Nephron (organoid): ENCODE measurements around the gene CLDN14.

Source experiments
- H3K27ac Mint-ChIP-seq, 3 experiments: 2 replicates each; pipeline ENCODE4 v1.8.0; 2020; ENCODE audit warnings: mixed read lengths in 3 of 3, mild to moderate bottlenecking in 2 of 3, moderate library complexity in 1 of 3
- H3K27me3 Mint-ChIP-seq: 2 replicates; pipeline ENCODE4 v1.8.0; 2021; ENCODE audit warnings: low read depth, mild to moderate bottlenecking, moderate library complexity, mixed read lengths
- H3K36me3 Mint-ChIP-seq: 2 replicates; pipeline ENCODE4 v1.8.0; 2020; ENCODE audit warnings: low read depth, mixed read lengths
- H3K4me1 Mint-ChIP-seq: 2 replicates; pipeline ENCODE4 v1.8.0; 2020; ENCODE audit warnings: mixed read lengths
- H3K4me3 Mint-ChIP-seq, 3 experiments: 2 replicates each; pipeline ENCODE4 v1.8.0; 2020; ENCODE audit warnings: mild to moderate bottlenecking in 3 of 3, mixed read lengths in 3 of 3, moderate library complexity in 2 of 3
- H3K9me3 Mint-ChIP-seq: 2 replicates; pipeline ENCODE4 v1.8.0; 2020; ENCODE audit warnings: mixed read lengths
- CTCF ChIP-seq, 3 experiments: fragments of 200-600 bp; sonication (generic); IDR thresholded peaks; one replicate each; pipeline ENCODE4 v1.5.0; 2021; ENCODE audit warnings: antibody characterized with exemption in 3 of 3; ENCODE audit not compliant: unreplicated experiment in 3 of 3

The CLDN14 gene

GRCh38 chr21:36507397-36508018 lies 27.6 kb upstream of the CLDN14 start:
- H3K27ac Mint-ChIP-seq, result no peak overlapping the region
- no peak for TF ChIP-seq CTCF (IDR thresholded peaks at IDR 0.05; ENCODE audit: unreplicated experiment in 3 of 3)
- H3K27me3 Mint-ChIP-seq, result peaks cover 31% of the 10 kb centered on the region
- H3K36me3 Mint-ChIP-seq, result no peaks in the 10 kb centered on the region
- H3K4me1 Mint-ChIP-seq, result peaks cover 22% of the 10 kb centered on the region
- H3K4me3 Mint-ChIP-seq, result no peak overlapping the region
- H3K9me3 Mint-ChIP-seq, result no peaks in the 10 kb centered on the region

- Mint-ChIP-seq H3K4me1 (peaks cover 22% of the 10 kb centered on the region), H3K27me3 (peaks cover 36% of the 10 kb centered on the region), H3K36me3 (no peaks in the 10 kb centered on the region), H3K27ac (no peak overlapping the region), H3K9me3 (no peaks in the 10 kb centered on the region), H3K4me3 (no peak overlapping the region)
- no peak for TF ChIP-seq CTCF (IDR thresholded peaks at IDR 0.05; ENCODE audit: unreplicated experiment in 3 of 3)
These were observed 26.6 kb upstream of the CLDN14 start for GRCh38 chr21:36506482-36506881.

DNA sequence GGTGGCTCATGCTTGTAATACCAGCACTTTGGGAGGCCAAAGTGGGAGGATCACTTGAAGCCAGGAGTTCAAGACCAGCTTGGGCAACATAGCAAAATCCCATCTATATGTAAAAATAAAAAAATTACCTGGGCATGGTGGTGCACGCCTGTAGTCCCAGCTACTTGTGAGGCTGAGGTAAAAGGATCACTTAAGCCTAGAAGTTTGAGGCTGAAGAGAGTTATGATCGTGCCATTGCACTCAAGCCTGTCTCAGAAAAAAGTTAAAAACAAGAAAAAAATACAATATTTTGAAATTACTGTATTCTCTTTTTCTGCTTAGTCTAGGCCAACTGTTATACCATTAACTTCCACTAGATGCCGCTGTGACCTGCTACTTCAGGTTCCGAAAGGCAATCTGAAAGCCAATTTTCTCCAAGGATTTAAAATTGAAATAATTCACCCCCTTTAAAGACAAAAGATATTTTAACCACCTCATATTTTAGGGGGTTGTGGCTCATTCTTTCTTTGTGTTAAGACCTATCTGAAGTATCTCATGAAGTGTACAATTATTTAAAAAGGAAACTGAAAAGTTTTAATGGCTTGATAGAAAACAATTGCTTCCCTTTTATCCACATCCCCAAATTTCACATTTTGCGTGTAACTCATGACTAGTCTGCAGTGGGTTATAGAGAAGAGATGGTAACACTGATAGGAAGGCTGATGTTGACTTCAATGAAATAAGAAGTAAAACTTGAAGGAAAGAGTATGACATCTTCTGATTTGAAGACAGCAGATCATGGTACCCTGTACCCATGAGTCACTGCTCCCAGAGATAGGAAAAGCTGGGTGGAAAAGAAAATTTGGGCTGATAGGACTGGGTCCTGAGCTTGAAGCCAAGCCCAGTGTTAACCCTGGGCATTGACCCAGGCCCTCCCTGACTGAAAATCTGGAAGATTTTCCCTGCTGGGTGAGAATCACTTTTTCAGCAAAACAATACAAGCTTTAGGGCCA lies 24.4 kb upstream of the CLDN14 start:
- Mint-ChIP-seq H3K27me3 (peaks cover 43% of the 10 kb centered on the region), H3K36me3 (no peaks in the 10 kb centered on the region), H3K4me3 (no peak overlapping the region), H3K9me3 (no peaks in the 10 kb centered on the region), H3K4me1 (peaks cover 19% of the 10 kb centered on the region), H3K27ac (no peak overlapping the region)
- TF ChIP-seq CTCF (IDR thresholded peaks at IDR 0.05; ENCODE audit: unreplicated experiment in 3 of 3), result peak; percentile 91 to 98 (median 92)

GRCh38 chr21:36502365-36502764 lies 22.4 kb upstream of the CLDN14 start:
- no peaks in the 10 kb centered on the region for H3K36me3 Mint-ChIP-seq
- no peak for TF ChIP-seq CTCF (IDR thresholded peaks at IDR 0.05; ENCODE audit: unreplicated experiment in 3 of 3)
- H3K4me3 Mint-ChIP-seq, result no peak overlapping the region
- peaks cover 9% of the 10 kb centered on the region for H3K4me1 Mint-ChIP-seq
- H3K27me3 Mint-ChIP-seq, result peaks cover 47% of the 10 kb centered on the region
- H3K9me3 Mint-ChIP-seq, result no peaks in the 10 kb centered on the region
- no peak overlapping the region for H3K27ac Mint-ChIP-seq

DNA sequence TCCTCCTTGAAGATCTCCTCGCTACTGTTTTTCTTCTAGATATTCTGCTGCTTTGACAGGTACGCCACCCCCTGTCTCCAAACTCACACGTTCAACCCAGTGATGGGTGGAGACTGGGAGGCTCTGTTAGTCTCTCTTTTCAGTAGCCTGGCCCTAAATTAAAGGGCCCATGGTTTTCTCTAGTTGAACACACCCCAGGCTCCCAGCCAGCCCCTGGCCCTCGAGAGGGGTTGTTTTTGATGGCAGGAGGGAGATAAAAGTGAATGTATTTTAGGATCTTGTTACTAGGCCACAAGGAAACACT lies 21.6 kb upstream of the CLDN14 start:
- Mint-ChIP-seq H3K9me3 (no peaks in the 10 kb centered on the region), H3K4me1 (peaks cover 9% of the 10 kb centered on the region), H3K4me3 (no peak overlapping the region), H3K36me3 (no peaks in the 10 kb centered on the region), H3K27me3 (peaks cover 45% of the 10 kb centered on the region), H3K27ac (no peak overlapping the region)
- no peak for TF ChIP-seq CTCF (IDR thresholded peaks at IDR 0.05; ENCODE audit: unreplicated experiment in 3 of 3)
